SU-DHL-6 (cell line): ENCODE measurements around the gene DROSHA.

ENCODE experiments used
- H2AFZ ChIP-seq: fragments of 200-600 bp; sonication (generic); 2 replicates; pipeline ENCODE4 v1.6.1; 2014; ENCODE audit warnings: low read depth, mild to moderate bottlenecking, moderate library complexity, mixed read lengths, antibody characterized with exemption, low read length; ENCODE audit not compliant: severe bottlenecking
- H3F3A ChIP-seq: fragments of 200-600 bp; shearing (Covaris generic); 2 replicates; pipeline ENCODE4 v1.6.0; 2016; ENCODE audit warnings: antibody characterized with exemption, mild to moderate bottlenecking; ENCODE audit not compliant: insufficient read depth
- H3K27ac ChIP-seq: fragments of 200-600 bp; sonication (generic); 2 replicates; pipeline ENCODE4 v1.5.1; 2016; ENCODE audit warnings: low read depth, mild to moderate bottlenecking, low read length, moderate library complexity, mixed read lengths
- H3K27me3 ChIP-seq: fragments of 200-600 bp; sonication (generic), shearing (Covaris generic); 2 replicates; pipeline ENCODE4 v1.6.0; 2014; ENCODE audit warnings: mild to moderate bottlenecking, low read length
- H3K36me3 ChIP-seq: fragments of 200-600 bp; sonication (generic); 2 replicates; pipeline ENCODE4 v1.6.1; 2014; ENCODE audit warnings: mild to moderate bottlenecking, low read length, mixed read lengths
- H3K4me2 ChIP-seq: fragments of 300-600, 200-600 bp; shearing (Covaris generic), sonication (generic); 2 replicates; pipeline ENCODE4 v1.6.0; 2014; ENCODE audit warnings: low read length, low read depth, mild to moderate bottlenecking; ENCODE audit not compliant: poor library complexity, severe bottlenecking
- H3K4me3 ChIP-seq: fragments of 200-600 bp; sonication (generic); 2 replicates; pipeline ENCODE4 v1.5.1; 2014; ENCODE audit warnings: antibody characterized with exemption, low read length, mild to moderate bottlenecking, mixed read lengths; ENCODE audit not compliant: insufficient read depth, poor library complexity, severe bottlenecking
- H3K79me2 ChIP-seq: fragments of 200-600 bp; sonication (generic); 2 replicates; pipeline ENCODE4 v1.6.1; 2014; ENCODE audit warnings: mild to moderate bottlenecking, low read length, moderate library complexity; ENCODE audit not compliant: insufficient read depth
- H3K9ac ChIP-seq: fragments of 200-600 bp; sonication (generic); 2 replicates; pipeline ENCODE4 v1.7.0; 2014; ENCODE audit warnings: mild to moderate bottlenecking, low read length
- H3K9me2 ChIP-seq: fragments of 200-600 bp; sonication (generic); replicated peaks from 2 replicates; pipeline ENCODE4 v1.6.1; 2014; ENCODE audit warnings: low read length; ENCODE audit not compliant: insufficient read depth
- H3K9me3 ChIP-seq: fragments of 200-600 bp; sonication (generic); 2 replicates; pipeline ENCODE4 v1.6.1; 2014; ENCODE audit warnings: low read length, mixed read lengths; ENCODE audit not compliant: insufficient read depth
- H4K20me1 ChIP-seq: fragments of 200-600 bp; sonication (generic); 2 replicates; pipeline ENCODE4 v1.6.1; 2014; ENCODE audit warnings: low read depth, mild to moderate bottlenecking, antibody characterized with exemption, low read length, moderate library complexity, mixed read lengths
- CTCF ChIP-seq: fragments of 200-600 bp; sonication (generic); IDR thresholded peaks from one replicate; pipeline ENCODE4 v1.5.1; 2017; ENCODE audit warnings: antibody characterized with exemption, mild to moderate bottlenecking, low read length, moderate library complexity; ENCODE audit not compliant: insufficient read depth, poor library complexity, severe bottlenecking
- EZH2phosphoT487 ChIP-seq: fragments of 200-600 bp; sonication (generic), shearing (Covaris generic); conservative IDR thresholded peaks from 2 replicates; pipeline ENCODE4 v1.6.1; 2018; ENCODE audit warnings: mild to moderate bottlenecking, antibody characterized with exemption, low read length, moderate library complexity, mixed read lengths

DROSHA gene

GRCh38 chr5:31452314-31452713 is 79.6 kb downstream of the DROSHA start:
- Histone ChIP-seq H3K79me2 (no peaks in the 10 kb centered on the region), H3K36me3 (peaks cover 33% of the 10 kb centered on the region), H3K27me3 (no peaks in the 10 kb centered on the region), H3K4me3 (no peak overlapping the region), H3K9ac (no peak overlapping the region), H3F3A (0 out of 2 replicates have a peak, but pooled peaks cover 2% of the 10 kb centered on the region), H4K20me1 (no peaks in the 10 kb centered on the region), H3K4me2 (no peak overlapping the region), H3K9me2 (no peaks in the 10 kb centered on the region), H2AFZ (no peak overlapping the region), H3K9me3 (no peaks in the 10 kb centered on the region), H3K27ac (no peak overlapping the region)
- TF ChIP-seq EZH2phosphoT487 (no peak), CTCF (no peak)

GRCh38 chr5:31449962-31450361 is 81.9 kb downstream of the DROSHA start:
- H3K4me2 ChIP-seq = no peak overlapping the region
- H3F3A ChIP-seq = 0 out of 2 replicates have a peak, but pooled peaks cover under 1% of the 10 kb centered on the region
- H3K36me3 ChIP-seq = peaks cover 27% of the 10 kb centered on the region; the same call in 1 of the 2 replicates
- no peaks in the 10 kb centered on the region for H3K27me3 ChIP-seq
- H3K9ac ChIP-seq = no peak overlapping the region
- H3K9me2 ChIP-seq = no peaks in the 10 kb centered on the region
- TF ChIP-seq EZH2phosphoT487 (no peak), CTCF (no peak)
- H3K4me3 ChIP-seq = no peak overlapping the region
- H4K20me1 ChIP-seq = no peaks in the 10 kb centered on the region
- no peaks in the 10 kb centered on the region for H3K79me2 ChIP-seq
- H2AFZ ChIP-seq = no peak overlapping the region
- H3K9me3 ChIP-seq = no peaks in the 10 kb centered on the region
- no peak overlapping the region for H3K27ac ChIP-seq

DNA sequence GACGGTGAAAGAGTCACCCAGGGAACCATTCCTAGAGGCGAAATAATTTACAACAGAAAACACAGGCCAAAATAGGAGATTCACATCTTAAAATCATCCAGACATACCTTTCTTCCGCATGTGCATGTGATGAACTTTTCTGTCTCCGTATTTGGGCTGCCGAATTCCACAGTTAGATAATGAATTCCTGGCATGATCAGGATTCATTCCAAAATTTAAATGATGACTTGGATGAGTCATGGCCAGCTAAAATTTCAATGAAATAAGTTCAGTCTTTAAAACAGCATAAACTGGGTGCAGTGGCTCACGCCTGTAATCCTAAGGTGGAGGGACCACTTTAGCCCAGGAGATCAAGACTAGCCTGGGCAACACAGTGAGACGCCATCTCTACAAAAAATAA is 82.7 kb downstream of the DROSHA start:
- H3K36me3 ChIP-seq = peaks cover 27% of the 10 kb centered on the region; the same call in 1 of the 2 replicates
- TF ChIP-seq CTCF (no peak), EZH2phosphoT487 (no peak)
- no peak overlapping the region for H3K4me2 ChIP-seq
- no peaks in the 10 kb centered on the region for H3K9me3 ChIP-seq
- no peaks in the 10 kb centered on the region for H3F3A ChIP-seq
- no peaks in the 10 kb centered on the region for H3K9me2 ChIP-seq
- no peaks in the 10 kb centered on the region for H4K20me1 ChIP-seq
- no peaks in the 10 kb centered on the region for H3K27me3 ChIP-seq
- H3K79me2 ChIP-seq = no peaks in the 10 kb centered on the region
- no peak overlapping the region for H2AFZ ChIP-seq
- no peak overlapping the region for H3K27ac ChIP-seq
- no peak overlapping the region for H3K9ac ChIP-seq
- H3K4me3 ChIP-seq = no peak overlapping the region
